ENCODE results near the gene RASSF8.

Gene RASSF8

DNA sequence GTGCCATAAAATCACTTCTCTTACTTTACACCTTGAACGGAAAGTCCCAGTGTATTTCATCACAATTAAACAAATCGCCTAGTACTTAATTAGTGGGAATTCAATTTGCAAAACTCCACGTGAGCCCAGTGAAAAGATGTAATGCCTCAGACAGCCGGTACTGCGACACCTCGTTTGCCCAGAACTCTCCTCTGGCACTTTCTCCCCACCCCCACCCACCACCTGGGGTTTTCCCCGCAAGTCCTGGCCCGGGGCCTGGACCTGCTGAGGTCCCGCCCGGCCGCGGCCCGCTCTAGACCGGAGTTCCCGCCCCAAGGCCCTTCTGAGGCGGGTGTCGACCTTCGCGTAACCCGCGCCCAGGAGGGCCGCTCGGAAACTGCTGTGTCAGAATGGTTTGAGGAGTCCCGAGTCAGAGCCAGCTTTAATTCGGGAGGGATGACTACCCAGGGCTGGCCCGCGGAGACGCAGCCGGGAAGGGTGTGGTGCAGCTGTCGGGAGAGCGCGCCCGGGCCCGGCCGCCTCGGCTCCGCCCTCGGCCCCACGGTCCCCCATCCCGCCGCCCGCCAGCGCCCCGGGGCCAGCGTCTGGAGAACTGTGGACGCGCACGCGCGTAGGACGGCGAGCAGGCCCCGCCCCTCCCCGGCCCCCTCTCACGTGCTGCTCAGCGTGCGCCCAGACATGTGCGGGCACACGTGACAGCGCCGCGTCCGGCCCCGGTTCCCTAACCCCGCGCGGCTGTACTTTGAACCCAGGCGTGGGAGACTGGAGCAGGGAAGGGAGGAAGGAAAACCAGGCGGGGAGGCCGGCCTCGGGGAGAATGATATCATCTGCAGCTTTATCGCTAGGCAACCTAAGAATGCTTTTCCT is 155.6 kb downstream of the RASSF8 start:
- peaks cover 21% of the 10 kb centered on the region for H3K4me1 ChIP-seq (ENCODE audit: insufficient read depth, low read length)
- H3K4me3 ChIP-seq (ENCODE audit: low read length) = peak overlapping the region; percentile 73
- H3K36me3 ChIP-seq (ENCODE audit: insufficient read depth, low read depth, low read length) = no peaks in the 10 kb centered on the region
- H3K9me3 ChIP-seq (ENCODE audit: insufficient read depth, low read depth, low read length) = no peaks in the 10 kb centered on the region
- peak overlapping the region; percentile 77; the same call in 1 of the 2 replicates for H3K9ac ChIP-seq (ENCODE audit: low read depth, low read length)
- peak overlapping the region; percentile 43 for H3K27ac ChIP-seq (ENCODE audit: low read length)
- peaks cover 58% of the 10 kb centered on the region for H3K27me3 ChIP-seq (ENCODE audit: insufficient read depth, low read length)

DNA sequence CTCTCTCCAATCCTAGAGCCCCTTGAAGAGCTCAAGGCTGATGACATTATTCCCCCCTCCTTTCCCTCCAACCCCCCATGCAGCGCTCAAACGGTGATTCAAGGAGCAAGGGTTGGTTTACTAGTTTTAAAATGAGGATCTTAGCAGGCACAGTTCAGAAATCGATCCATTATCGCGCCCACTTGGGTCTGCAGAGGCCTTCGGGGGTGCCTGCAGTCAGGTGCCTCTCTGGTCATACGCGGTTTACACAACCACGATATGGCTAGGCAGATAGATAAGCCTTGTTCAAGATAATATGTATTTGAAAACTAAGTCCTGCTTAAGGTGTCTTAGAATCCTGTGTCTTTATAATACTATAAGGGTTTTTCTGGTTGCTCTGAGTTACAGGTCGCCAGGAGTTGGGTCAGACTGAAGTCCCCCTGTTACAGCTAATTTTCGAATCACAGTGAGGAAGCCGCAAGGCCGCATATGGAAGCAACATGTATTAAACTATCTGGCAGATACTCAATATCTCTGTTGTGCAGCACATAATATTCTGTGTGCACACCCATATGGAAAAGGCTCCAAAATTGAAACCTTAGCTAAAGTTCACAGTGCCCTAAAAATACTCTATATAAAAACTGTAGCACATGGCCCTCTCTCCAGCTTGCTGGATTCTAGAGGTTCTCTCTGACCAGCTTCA is 156.4 kb downstream of the RASSF8 start:
- H3K36me3 ChIP-seq (ENCODE audit: insufficient read depth, low read depth, low read length) = no peaks in the 10 kb centered on the region
- H3K27me3 ChIP-seq (ENCODE audit: insufficient read depth, low read length) = peaks cover 62% of the 10 kb centered on the region
- H3K4me3 ChIP-seq (ENCODE audit: low read length) = peak overlapping the region; percentile 73; the same call in 1 of the 2 replicates
- no peaks in the 10 kb centered on the region for H3K9me3 ChIP-seq (ENCODE audit: insufficient read depth, low read depth, low read length)
- H3K9ac ChIP-seq (ENCODE audit: low read depth, low read length) = peak overlapping the region; percentile 25; the same call in 1 of the 2 replicates
- H3K4me1 ChIP-seq (ENCODE audit: insufficient read depth, low read length) = peaks cover 21% of the 10 kb centered on the region
- no peak overlapping the region for H3K27ac ChIP-seq (ENCODE audit: low read length)

DNA sequence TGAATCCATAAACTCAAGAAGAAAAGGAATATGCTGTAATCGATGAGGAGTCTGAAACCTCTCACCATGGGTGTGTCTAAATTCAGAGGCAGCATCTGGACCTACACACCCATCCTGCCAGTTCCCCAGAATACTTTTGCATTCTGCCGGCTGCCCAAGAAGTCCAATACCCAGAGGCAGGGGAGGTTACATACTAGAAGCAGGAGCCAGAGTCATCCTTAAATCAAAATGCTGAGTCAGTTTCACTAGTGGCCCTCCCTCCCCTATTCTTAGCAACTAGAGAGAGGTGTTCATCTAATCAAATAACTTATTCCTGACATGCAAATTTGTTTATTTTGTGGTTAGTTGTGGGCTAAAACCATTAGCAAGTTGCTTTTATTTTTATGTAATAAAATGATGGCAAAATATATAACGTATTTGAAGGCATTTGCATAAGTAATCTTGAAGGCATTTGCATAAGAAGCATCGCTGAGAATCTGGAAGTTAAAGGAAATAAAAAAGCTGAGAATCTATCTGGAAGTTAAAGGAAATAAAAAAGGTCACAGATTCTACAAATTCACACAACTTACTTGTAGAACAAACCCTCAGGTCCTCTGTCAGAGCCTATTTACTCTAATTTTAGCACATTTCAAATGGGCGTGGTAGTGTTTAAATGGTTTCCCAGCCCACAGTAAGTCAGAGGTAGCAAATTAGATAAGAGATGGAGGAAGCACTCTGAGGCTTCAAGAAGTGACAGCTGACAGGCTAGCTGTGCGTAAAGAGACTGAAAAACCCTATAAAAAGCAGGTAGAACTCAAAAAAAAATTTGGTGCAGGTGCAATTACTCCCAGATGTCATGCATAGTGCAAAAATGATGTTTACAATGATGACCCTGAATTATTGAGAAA is 158.6 kb downstream of the RASSF8 start:
- H3K36me3 ChIP-seq (ENCODE audit: insufficient read depth, low read depth, low read length) = no peaks in the 10 kb centered on the region
- no peak overlapping the region for H3K27ac ChIP-seq (ENCODE audit: low read length)
- H3K9me3 ChIP-seq (ENCODE audit: insufficient read depth, low read depth, low read length) = no peaks in the 10 kb centered on the region
- H3K9ac ChIP-seq (ENCODE audit: low read depth, low read length) = no peak overlapping the region
- peaks cover 20% of the 10 kb centered on the region for H3K4me1 ChIP-seq (ENCODE audit: insufficient read depth, low read length)
- peaks cover 74% of the 10 kb centered on the region for H3K27me3 ChIP-seq (ENCODE audit: insufficient read depth, low read length)
- H3K4me3 ChIP-seq (ENCODE audit: low read length) = no peak overlapping the region

DNA sequence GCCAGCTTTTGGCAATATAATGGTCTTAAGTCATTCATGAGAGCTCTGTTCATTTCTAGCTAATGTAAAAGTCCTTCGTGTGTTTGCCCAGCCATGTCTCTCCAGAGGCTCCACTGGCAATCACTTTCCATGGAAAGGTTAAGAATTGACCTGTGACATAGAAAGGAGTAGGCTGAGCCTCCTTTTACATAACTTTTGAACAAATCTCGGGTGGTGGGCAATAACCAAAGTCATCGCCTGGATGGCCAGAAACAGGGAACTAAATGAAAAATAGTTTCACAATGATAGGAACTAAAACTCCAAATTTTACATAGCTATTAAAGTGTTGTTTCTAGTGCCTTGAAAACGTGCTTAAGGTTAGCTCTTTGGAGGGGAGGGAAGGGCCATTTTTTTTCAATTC is 159.8 kb downstream of the RASSF8 start:
- Histone ChIP-seq H3K36me3 (ENCODE audit: insufficient read depth, low read depth, low read length) (no peaks in the 10 kb centered on the region), H3K27me3 (ENCODE audit: insufficient read depth, low read length) (peaks cover 80% of the 10 kb centered on the region), H3K9ac (ENCODE audit: low read depth, low read length) (no peak overlapping the region), H3K9me3 (ENCODE audit: insufficient read depth, low read depth, low read length) (no peaks in the 10 kb centered on the region), H3K4me1 (ENCODE audit: insufficient read depth, low read length) (peaks cover 17% of the 10 kb centered on the region; the same call in 1 of the 2 replicates), H3K4me3 (ENCODE audit: low read length) (no peak overlapping the region), H3K27ac (ENCODE audit: low read length) (no peak overlapping the region)

DNA sequence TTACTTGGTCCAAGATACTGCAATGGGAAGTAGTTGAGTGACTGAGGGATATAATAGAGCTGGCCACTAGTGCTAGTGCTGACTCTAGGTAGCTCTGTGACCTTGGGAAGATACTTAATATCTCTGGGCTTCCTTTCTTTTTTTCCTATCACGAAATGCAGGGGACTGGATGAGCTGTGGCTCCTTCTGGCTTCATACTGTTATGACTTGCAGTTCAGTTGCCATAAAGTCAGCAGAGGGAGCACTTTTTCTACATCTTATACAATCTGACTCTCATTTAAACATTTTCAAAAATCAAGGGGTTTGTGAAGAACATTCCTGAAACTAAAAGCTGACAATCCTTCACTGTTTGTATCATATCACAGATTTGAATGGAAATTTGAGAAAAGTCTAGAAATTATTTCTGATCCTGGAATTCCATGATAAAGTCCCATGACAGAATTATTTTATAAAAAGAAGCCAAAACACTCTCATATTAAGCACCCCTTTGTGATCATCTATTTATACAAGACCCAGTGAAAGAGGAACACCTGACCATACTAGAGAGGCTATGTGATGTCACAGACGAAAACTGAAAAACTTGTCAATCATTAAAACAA is 161.0 kb downstream of the RASSF8 start:
- no peak overlapping the region for H3K27ac ChIP-seq (ENCODE audit: low read length)
- no peak overlapping the region for H3K4me3 ChIP-seq (ENCODE audit: low read length)
- H3K9ac ChIP-seq (ENCODE audit: low read depth, low read length) = no peak overlapping the region
- H3K9me3 ChIP-seq (ENCODE audit: insufficient read depth, low read depth, low read length) = no peaks in the 10 kb centered on the region
- H3K4me1 ChIP-seq (ENCODE audit: insufficient read depth, low read length) = peaks cover 20% of the 10 kb centered on the region
- peaks cover 87% of the 10 kb centered on the region for H3K27me3 ChIP-seq (ENCODE audit: insufficient read depth, low read length)
- H3K36me3 ChIP-seq (ENCODE audit: insufficient read depth, low read depth, low read length) = no peaks in the 10 kb centered on the region

DNA sequence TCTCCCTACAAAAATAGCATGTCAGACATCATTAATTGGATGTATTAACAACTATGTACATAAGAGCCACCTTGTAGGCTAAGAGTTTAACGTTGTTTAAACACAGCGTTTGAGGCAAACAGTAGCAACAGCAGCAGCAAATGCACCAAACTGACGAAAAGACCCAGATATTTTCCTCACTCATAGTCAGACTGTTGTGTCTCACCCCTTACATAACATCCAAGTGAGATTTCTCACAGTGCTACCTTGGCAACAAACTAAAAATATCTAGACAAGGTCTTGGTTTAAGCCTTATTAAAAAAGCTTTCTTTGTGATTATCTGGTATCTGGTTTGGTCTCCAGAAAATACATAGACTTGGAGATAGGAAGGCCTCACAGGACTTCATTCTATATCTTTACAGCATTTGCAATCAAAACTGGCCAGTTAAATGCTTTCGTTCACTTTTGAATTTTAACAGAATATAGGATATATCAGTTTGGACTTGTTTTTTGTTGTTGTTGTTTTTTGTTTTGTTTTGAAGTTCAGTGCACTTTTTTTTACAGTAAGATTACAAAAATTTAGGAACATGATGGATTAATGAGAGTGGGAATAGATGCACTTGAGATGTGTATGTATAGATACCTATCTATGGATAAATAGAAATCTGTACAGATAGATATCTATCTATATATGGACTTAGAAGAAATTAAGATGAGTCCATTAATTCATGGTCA is 162.2 kb downstream of the RASSF8 start:
- Histone ChIP-seq H3K9ac (ENCODE audit: low read depth, low read length) (no peak overlapping the region), H3K9me3 (ENCODE audit: insufficient read depth, low read depth, low read length) (no peaks in the 10 kb centered on the region), H3K4me3 (ENCODE audit: low read length) (no peak overlapping the region), H3K27me3 (ENCODE audit: insufficient read depth, low read length) (peaks cover 86% of the 10 kb centered on the region), H3K36me3 (ENCODE audit: insufficient read depth, low read depth, low read length) (no peaks in the 10 kb centered on the region), H3K27ac (ENCODE audit: low read length) (no peak overlapping the region), H3K4me1 (ENCODE audit: insufficient read depth, low read length) (peaks cover 23% of the 10 kb centered on the region)

DNA sequence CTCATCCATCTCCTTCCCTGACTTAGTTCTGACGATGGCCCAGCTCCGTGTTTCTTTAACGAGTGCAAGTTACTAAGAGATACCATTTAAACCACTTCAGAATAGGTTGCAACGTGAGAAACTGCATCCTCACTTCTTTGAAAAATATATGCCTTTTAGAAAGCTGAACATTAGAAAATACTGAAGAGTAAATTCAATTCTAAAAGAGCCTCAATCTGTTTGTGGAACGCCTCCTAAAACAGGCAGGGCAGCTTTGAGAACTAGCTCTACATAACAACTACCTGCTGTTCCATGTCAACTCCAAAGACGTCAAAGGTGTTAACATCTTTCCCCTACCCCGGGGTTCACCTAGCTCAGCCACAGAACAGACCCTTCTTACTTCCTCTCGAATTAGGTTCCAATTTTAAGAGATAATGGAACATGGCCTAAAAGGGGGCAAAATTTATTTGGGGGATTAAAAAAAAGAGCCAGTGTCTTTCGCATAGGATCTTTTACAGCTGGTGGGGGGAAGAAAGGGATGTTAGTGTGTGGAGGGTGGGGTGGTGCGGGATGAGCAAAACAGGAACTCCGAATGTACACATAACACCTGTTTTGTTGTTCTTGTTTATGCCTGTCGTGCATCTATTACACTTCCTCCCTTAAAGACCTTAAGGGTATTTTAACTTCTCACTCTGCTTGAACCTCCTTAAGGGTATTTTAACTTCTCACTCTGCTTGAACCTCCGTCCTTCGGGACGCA is 163.0 kb downstream of the RASSF8 start:
- Histone ChIP-seq H3K4me1 (ENCODE audit: insufficient read depth, low read length) (peaks cover 22% of the 10 kb centered on the region), H3K36me3 (ENCODE audit: insufficient read depth, low read depth, low read length) (no peaks in the 10 kb centered on the region), H3K27me3 (ENCODE audit: insufficient read depth, low read length) (peaks cover 86% of the 10 kb centered on the region), H3K27ac (ENCODE audit: low read length) (no peak overlapping the region), H3K9me3 (ENCODE audit: insufficient read depth, low read depth, low read length) (no peaks in the 10 kb centered on the region), H3K4me3 (ENCODE audit: low read length) (peak overlapping the region; percentile 37), H3K9ac (ENCODE audit: low read depth, low read length) (no peak overlapping the region)

DNA sequence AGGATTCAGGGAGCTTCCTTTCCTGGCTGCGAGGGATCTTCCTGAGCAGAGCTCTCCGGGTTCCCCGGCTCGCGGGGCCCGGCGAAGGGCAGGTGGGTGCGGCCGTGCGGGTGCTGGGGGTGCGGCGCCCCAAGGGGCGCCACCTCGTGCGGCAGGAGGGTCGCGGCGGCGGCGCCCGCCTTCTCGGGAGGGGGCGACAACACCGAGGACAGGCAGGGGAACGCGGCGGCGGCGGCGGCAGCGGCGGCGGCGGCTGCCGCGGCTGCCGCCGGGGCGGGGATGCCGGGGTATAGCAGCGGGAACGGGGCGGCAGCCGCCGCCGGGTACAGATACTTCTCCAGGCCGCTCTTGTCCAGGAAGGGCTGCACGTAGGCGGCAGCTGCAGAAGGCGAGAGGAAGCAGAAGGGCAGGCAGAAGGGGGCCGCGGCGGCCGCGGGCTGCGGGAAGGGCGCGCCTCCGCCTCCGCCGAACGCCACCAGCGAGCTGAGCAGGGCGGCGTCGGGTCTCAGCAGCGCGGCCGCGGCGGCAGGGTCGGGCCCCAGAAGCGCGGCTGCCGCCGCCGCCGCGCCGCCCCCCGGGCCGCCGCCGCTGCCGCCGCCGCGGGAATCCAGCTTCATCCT is 163.7 kb downstream of the RASSF8 start:
- Histone ChIP-seq H3K9ac (ENCODE audit: low read depth, low read length) (no peak overlapping the region), H3K27me3 (ENCODE audit: insufficient read depth, low read length) (peaks cover 86% of the 10 kb centered on the region), H3K4me3 (ENCODE audit: low read length) (peak overlapping the region; percentile 63)

DNA sequence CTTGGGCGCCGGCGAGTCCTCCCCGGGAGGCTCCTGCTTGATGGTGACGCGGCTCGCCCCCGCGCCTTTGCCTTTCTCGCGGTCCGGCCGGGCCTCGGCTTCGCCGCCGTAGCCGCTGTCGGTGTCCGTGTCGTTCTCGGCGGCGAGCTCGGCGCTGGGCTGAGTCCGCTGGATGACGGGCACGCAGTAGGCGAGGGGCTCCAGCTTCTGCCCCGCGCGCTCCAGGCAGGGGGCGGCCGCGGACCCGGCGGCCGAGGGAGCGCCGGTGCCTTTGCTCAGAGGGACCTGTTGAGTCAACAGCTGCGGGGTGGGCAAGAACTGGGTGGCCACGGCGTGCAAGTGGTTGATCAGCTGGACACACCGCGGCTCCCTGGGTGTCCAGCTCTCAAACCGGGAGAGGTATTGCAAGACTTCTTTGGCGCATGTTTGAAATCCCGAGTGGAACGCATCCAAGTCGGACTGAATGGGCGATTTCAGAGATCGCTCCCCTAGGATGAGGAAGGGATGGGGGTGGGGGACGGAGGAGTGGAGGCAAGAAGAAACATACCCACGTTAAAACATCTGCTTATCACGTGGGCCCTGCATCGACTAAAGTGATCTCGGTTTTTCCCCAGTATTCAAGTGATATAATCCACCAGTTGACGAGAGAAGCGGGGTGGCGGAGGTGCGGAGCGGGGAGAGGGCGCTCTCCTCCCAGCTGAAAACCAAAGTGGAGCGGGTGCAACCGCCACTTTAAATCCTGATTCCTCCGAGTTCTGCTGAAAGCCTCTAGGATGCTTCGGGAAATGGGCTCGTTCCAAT is 164.4 kb downstream of the RASSF8 start:
- no peak overlapping the region for H3K27ac ChIP-seq (ENCODE audit: low read length)
- peaks cover 24% of the 10 kb centered on the region for H3K4me1 ChIP-seq (ENCODE audit: insufficient read depth, low read length)
- peaks cover 88% of the 10 kb centered on the region for H3K27me3 ChIP-seq (ENCODE audit: insufficient read depth, low read length)
- no peaks in the 10 kb centered on the region for H3K9me3 ChIP-seq (ENCODE audit: insufficient read depth, low read depth, low read length)
- peak overlapping the region; percentile 63 for H3K4me3 ChIP-seq (ENCODE audit: low read length)
- H3K36me3 ChIP-seq (ENCODE audit: insufficient read depth, low read depth, low read length) = no peaks in the 10 kb centered on the region
- no peak overlapping the region for H3K9ac ChIP-seq (ENCODE audit: low read depth, low read length)

More for the DNA sequence above, 163.7 kb downstream of the RASSF8 start:
- Histone ChIP-seq H3K36me3 (ENCODE audit: insufficient read depth, low read depth, low read length) (no peaks in the 10 kb centered on the region), H3K9me3 (ENCODE audit: insufficient read depth, low read depth, low read length) (no peaks in the 10 kb centered on the region), H3K27ac (ENCODE audit: low read length) (no peak overlapping the region), H3K4me1 (ENCODE audit: insufficient read depth, low read length) (peaks cover 21% of the 10 kb centered on the region)

All from iPS-20b (cell line).